NCI-H2227 (cell line): ENCODE measurements around the gene ZDHHC3.

Experiments used
- DNase-seq: peaks from one replicate; lab custom pipeline; 2025; ENCODE audit not compliant: unreplicated experiment; lab: John Stamatoyannopoulos, UW

Gene ZDHHC3, protein sequence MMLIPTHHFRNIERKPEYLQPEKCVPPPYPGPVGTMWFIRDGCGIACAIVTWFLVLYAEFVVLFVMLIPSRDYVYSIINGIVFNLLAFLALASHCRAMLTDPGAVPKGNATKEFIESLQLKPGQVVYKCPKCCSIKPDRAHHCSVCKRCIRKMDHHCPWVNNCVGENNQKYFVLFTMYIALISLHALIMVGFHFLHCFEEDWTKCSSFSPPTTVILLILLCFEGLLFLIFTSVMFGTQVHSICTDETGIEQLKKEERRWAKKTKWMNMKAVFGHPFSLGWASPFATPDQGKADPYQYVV

DNA sequence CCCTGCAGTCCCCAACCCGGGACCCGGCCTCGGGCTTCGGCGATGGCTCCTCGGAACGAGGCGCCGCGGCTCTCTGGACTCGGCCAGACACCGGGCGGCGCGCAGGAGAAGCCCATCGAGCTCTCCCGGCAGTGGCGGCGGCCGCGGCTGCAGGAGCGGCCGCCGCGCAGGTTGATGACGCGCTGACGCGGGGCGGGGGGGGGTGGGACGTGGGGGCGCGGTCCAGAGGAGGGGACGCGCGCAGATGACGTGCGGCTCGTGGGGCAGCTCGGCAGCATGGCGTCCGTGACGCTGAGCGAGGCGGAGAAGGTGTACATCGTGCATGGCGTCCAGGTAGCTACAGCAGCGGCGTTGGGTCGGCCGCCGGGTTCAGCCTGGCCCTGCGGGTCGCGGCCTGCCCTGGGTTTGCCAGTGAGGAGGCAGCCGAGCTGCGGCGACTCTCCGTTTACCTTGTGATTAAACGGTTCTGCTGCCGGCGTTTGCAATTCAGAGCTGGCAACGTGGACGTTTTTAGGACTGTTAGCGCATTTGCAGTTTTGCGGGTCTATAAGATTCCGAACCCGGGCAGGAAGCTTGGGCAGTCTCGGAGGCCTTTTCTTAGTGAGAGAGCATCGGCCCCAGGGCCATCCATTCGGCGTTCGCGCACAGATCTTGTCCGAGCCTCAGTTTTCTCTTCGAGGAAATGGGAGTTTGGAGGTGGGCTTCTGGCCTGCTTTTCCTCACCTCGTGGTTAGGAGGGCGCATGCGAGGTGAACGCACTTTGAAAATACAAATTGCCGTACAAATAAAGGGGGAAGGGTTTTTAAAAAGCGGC, at the start of gene ZDHHC3, which contains the start of gene EXOSC7:
ZDHHC3 (minus strand) TSS at position 173 of the 814 bp plus-strand sequence. CDS start 16,738 bp downstream, outside the sequence.
EXOSC7 (plus strand) TSS at position 243 of the 814 bp plus-strand sequence; CDS start at position 277, 34 bp downstream.
- peak; percentile 89 for DNase-seq

DNA sequence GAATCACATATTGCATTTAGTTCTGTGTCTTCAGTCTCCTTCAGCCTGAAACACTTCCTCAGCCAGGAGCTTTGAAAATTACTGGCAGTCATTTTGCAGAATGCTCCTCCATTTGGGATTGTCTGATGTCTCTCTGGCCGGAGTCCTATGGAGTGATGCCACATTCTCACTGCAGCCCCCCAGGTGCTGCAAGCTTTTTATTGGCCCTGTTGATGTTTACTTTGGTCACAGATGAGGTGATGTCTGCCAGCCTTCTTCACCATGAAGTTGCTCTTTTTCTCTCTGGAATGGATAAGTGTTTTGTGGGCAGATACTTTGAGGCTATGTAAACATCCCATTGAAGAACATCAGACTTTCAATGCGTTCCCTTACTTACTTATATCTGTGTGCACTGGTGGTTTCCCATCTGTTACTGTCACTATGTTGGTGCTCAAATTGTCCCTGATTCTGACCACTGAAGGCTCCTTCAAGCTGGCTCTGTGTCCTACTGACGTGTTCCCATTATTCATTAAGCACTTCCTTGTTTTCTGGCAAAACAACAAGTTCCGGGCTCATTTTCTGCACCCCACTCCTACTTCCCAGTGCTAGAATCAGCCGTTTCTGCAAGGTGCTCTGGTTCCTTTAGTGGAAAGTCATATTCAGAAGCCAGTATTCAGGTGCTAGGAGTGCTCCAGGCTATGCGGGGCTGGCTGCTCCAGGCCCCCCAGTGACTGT, 48.7 kb upstream of the ZDHHC3 start:
- DNase-seq: no peak

DNA sequence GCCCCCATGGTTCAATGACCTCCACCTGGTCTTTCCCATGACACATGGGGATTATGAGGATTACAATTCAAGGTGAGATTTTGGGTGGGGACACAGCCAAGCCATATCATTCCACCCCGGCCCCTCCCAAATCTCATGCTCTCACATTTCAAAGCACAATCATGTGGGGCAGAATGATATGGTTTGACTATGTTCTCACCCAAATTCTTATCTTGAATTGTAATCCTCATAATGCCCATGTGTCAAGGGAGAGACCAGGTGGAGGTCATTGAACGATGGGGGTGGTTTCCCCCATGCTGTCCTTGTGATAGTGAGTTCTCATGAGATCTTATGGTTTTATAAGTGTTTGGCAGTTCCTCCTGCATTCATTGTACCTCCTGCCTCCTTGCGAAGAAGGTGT, 47.7 kb upstream of the ZDHHC3 start:
- DNase-seq: no peak

DNA sequence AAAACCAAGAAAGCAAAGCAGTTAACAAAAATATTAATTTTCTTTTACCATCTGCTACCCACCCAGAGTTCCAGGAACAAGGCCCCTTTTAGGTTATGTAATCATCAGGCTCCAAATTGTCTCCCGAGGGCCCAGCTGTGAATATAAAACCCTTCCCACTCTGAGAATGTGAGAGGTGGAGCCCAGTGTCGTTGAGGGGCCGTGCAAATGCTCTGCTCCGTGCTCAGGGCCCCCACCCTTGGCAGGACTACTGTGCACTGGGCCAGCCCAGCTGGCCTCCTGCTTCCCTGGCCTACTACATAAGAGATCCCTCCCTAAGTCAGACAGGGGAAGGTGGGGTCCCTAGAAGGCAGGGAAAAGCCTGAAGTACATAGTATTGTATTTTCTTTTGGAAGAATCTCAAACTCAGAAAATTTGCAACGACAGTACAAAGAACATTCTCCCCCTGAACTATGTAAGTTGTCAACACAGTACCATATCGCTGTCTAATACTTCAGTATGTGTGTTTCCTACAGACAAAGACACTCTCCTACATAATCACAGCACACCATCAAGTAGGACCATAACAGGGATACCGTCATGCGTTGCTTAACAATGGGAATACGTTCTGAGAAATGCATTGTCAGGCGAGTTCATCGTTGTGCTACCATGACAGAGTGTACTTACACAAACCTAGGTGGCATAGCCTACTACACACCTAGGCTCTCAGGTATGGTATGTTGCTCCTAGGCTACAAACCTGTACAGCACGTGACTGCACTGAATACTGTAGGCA, 45.7 kb upstream of the ZDHHC3 start:
- no peak for DNase-seq

DNA sequence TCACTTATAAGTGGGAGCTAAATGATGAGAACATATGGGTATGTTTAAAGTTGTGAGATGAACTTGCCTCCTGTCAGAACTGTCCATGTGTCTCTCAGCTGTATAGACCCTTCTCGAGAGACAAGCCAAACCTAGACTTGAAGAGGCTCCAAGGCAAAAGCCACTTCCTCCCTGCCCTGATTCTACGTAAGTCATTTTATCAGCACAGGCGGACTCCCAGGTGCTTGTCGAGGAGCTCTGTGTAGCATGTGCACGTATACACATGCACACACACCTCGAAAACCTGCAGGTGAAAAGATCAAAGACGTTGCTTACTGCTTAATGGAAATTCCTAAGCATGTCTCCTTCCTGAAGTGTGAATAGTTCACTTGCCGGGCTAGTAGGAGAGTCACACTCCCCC, 44.6 kb upstream of the ZDHHC3 start:
- DNase-seq: no peak

DNA sequence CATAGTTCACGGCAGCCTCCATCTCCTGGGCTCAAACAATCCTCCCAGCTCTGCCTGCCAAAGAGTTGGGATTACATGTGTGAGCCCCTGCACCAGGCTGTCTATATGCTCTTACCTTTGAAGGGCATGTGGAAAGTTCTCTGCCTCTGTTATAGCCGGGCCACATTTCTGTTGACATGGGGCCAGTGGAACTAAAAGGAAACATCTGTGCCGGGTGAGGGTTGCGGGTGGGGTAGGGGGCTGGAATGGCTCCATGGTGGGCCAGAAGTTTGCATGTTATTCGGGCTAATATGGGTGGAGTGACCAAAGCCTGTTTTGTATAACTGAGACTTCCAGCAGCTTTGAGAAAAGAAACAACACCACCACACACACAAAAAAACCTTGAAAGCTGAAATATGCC, 41.8 kb upstream of the ZDHHC3 start:
- DNase-seq: no peak

DNA sequence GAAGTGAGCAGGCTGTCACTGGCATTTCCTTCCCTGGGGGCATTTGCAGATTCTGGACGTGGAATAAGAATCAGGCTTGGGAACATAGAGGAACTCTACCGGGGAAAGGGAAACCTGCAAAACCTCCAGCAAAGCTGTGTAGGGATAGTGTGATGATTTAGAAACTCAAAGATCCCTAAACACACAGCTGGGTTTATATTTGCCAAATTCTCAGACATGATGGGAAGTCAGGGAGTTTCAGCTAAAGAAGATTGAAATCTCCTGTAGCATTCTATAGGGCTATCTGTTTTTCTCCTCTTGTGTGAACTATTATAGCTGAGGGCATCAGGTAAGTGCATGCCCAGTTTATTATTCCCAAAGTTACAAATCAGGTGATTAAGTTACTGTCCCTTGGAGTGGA, 40.9 kb upstream of the ZDHHC3 start:
- no peak for DNase-seq

DNA sequence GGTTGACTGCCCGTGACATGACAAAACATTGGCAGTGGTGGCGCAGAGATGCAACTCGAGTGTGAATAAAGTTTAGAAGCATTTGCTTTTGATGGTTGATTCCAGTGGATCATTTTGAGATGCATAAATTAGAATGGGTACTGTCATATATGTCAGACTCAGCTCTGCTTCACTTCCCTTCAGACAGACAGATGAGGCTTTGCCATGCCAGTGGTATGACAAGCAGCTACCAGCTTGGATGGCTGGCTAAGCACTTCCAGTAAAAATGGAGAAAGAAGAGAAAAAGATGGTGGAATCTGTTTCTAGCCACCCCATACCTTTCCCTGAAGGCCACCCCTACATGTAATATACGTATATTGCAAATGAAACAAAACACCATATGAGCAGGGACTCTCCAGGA, 36.6 kb upstream of the ZDHHC3 start:
- DNase-seq: no peak

DNA sequence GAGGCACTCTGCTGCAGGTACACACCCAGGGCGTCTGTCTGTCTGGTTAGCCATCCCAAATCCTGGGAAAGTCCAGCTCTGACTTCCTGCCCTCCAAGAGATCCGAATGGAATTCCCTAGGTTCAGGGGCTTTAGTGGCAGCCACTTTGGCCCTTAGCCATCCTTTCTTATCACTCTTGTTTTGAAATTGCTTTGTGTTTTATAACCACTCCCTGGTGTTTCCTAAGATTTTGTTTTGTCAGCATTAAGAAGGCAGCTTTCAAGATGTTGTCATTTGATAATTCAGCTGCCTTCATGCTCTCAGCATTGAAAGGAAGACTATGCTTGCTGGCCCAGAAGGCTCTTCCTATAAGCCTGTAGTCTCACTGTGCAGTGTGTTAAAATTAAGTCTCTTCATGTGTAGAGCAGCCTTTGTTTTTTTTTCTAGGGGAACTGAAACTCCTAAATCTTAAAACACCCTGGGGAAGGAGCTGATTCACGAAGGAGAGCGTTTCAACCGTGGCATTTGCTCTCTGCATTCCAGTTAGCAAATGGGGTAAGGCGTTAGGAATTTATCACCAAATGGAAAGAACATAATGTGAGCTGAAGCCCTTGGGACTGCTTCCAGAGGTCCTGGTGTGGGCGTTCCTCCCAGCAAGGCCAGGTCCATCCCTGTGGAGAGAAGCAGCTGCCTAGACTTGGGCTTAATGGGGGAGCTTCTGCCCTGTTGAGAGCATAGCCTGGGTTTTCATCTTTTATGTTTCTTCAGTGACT, 36.0 kb upstream of the ZDHHC3 start:
- peak; percentile 3 for DNase-seq

DNA sequence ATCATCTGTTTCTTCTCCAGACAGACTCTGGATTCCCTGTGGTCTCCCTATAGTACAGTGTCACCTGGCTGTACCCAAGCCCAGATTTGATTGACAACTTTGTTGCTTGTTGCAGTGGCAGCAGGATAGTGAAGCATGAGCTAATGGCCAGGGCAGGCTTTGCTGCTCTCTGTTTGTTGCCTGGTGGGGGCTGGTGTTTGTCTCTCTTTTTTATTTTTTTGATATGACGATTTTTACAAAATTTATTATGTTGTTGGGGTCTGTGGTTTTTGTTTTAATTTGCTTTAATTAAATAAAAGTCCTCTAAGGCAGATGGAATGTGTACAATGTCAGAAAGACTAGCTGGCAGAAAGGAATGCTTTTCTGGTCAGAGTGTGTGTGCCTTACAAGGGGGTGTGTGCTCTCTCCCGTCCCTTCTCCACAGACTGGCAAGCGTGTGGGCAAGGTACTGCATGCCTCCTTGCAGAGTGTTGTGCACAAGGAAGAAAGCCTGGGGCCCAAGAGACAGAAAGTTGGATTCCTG, 34.9 kb upstream of the ZDHHC3 start:
- no peak for DNase-seq

DNA sequence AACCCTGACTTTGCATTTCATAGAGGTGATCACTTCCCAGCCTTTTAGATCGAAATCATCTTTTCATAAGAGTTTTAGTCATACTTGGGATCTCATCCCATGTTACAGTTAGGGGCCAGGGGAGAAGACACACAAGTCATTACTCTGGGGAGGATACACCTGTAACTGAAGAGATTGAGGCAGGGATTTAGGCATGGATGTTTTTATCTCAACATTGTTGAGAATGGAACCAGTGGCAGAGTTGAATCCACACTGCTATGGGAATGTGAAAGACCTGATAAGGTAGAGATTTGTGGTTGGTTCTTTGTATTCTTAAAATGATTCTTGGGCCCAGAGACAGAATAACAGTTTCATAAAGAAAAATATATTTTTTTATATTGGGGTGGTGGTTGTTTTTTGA, 33.9 kb upstream of the ZDHHC3 start:
- no peak for DNase-seq

DNA sequence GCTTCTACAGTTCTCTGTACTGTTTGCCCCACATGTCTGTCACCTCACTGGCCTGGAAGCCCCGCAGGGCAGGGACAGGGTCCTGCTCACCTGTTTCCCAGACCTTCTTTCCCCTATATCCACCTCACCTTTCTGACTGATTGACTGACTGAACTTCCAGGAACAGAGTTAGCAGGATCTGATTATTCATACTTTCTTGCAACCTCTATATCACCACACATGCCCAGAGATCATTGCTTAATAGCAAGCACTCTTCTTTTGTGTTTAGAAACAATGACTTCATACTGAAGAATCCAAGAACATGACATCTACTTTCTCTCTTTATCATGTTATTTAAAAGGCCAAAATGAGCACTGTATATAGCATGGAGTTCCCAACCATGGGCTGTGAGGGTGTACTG, 32.1 kb upstream of the ZDHHC3 start:
- DNase-seq: no peak

DNA sequence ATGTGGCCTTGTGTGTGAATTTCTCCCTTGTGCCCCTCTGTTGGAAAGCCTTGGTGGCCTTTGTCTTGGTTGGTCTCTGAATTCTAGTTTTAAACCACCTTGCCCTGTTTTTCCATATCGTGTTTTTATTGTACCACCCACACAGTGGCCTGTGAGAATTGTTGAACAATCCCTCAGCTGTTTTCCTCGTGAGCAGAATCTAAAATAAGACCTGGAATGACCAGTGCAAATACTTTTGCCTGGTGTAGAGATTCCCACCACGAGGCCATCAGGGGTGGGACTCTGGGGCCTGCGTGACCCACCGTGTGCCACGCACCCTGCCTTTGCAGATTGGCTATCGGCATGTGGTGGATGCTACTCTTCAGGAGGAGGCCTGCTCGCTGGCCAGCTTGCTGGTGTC, 31.1 kb upstream of the ZDHHC3 start:
- DNase-seq: no peak

DNA sequence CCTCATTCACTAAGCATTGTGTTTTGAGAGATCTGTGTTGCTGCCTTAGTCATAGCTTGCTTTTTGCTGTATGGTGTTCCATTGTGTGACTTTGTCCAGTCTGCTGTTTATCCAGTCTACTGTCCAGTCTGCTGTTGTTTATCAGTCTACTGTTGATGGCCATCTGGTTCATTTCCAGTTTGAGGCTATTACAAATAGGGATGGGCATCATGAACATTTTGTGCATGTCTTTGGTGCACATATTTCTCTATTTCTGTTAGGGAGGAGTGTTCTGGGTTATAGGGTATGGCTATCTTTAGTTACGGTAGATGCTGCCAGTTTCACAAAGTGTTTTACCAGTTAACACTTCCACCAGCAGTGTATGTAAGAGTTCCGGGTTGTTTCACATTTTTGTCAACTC, 27.9 kb upstream of the ZDHHC3 start:
- DNase-seq: no peak

DNA sequence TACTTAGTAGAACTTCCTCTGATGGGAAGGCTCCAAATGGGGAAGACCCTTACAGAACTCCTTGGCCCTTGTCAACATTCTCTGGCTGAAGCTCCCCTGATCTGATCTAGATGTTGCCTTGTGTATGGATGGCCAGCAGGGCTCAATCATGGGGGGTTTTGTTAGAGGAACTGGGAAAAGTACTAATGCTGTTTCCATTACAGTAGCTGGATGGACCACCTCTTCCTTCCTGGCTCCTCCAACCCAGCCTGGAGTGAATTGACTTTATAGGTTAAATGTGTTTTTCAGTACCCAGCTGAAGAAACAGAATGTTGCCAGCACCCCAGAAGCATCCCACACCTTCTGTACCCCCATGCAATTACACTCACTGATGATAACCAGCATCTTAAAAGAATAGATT, 27.4 kb upstream of the ZDHHC3 start:
- no peak for DNase-seq

DNA sequence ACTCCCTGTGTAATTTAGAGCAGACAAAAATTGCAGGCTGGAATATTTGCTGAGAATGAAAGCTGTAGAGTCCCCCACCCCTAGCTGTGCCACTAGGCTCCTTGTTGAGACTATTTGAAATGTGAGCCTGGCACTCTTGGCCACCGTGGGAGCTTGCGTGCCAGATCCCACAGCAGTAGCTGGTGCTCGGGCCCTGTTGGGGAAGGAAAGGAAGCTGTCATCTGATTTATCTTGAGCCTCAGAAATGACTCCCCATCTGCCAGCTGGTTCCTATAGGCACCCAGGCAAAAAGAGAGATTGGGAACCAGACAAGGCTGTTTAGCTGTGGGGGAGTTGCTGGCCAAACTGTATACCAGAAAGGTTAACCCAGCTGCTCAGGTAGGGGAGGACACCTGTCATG, 26.7 kb upstream of the ZDHHC3 start:
- no peak for DNase-seq

DNA sequence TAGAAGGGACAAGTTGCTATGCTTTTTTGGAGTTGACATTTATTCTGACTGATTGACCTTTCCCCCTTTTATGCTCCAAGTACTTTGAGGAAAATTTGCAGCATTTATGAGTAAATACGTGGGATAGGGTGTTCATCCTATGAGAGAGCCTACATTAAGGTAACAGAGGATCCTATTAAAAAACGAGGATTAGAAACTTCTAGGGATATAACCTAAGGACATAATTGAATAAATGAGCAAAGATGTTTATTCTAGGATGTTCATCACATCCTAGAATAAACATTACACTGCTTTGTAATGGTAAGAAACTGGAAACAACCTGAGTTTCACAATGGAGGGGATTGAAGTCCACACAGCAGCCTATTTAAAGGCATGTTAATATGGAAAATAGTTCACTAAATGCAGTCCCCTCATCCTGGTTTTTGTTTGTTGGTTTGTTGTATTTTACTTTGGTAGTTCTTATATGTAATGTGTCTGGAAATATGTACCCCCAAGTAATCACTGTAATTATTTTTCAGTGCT, 26.2 kb upstream of the ZDHHC3 start:
- DNase-seq: no peak

DNA sequence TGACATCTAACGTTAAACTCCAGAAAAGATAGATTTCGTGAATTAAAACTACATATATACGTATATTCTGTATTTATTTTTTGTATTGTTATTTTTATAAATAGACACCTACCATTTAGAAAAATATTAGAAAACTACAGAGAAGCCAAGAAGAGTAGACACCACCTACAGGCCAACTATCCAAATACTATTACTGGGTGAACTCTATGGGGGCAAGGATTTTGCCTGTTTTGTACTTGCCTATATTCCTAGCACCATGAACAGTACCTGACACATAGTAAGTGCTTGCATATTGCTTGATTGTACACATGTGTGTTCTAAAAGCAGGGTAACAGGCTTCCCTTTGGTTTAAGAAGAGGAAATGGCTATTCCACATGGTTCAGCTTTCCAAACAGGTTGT, 25.8 kb upstream of the ZDHHC3 start:
- no peak for DNase-seq

DNA sequence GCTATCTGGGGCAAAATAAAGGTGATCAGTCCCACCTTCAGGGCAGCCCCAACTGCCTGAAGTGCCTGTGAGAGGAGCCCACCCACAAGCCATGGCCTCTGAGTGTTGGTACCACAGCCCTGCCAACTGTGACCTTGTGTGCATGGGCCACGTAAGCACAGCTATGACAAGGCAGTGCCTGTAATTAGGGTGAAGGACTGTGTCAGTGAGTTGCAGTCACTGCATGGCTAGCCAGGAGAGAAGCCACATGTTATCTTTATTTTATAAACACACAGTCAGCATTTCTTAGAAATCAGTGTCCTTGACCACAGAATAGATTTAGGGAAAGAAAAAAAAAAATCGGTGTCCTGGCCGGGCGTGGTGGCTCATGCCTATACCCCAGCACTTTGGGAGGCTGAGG, 24.8 kb upstream of the ZDHHC3 start:
- DNase-seq: no peak

DNA sequence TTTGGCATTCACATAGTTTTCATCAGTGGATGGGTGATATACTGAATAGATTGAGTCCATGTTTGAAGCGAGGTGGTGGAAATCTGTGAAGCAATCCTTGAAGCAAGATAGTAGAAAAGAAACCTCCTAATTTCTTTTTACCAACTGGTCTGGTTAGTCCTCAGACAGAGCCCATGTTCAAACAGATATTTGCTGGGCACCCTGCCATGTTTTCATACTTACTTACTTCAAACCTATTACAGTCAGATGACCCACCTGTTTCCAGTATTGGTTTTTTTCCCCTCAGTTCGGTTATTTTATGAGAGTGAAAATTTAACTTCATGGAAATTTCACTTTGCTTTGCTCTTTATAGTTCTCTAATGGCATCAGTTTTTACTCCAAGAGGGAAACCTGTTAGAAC, 23.8 kb upstream of the ZDHHC3 start:
- DNase-seq: no peak
